Measurements from ENCODE around the gene CAMK1D.

CAMK1D gene

DNA sequence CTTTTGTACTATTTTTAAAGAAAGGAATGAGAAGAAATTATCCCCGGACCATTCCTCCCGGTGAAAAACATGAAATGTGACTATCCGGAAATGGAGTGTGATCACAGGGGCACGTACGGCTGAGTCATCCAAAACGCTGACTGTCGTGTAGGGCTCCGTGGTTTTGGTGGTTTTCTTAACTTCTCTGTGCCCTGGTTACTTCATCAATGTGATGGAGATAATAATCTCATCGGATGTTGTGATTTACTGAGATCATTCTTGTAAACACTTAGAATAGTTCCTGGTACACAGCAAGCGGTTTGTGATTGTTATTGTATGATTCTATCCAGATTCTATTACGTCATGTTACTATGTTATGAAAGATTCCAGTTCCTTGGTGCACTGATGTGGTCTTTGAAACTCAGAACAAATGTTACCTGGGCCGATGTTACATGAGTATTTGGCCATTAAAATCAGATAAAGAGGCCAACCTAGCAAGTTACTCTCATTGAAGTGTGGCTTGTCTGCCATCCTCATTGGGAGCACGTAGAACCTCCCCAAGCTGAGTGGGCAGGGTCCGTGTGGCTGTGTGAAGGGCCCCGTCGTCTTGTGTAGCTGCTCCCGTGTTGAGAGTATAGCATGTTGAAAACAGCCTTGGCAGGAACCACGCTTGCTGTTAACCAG is 99.5 kb downstream of the CAMK1D start:
- DNase-seq (ENCODE audit: low read depth, low spot score): peak; percentile 55
- no peak overlapping the region for H3K27ac ChIP-seq

DNA sequence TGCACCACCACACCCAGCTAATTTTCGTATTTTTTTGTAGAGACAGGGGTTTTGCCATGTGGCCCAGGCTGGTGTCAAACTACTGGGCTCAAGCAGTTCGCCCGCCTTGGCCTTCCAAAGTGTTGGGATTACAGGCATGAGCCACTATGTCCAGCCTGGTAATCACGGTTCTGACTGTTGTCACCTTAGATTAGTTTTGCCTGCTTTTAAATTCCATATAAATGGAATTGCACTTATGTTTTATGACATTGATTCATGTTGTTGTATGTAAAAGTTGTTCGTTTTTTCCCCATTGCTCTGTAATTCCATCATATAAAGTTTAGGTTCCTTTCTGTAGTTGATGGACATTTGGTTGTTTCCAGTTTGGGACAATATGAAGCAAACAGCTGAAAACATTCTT is 106.0 kb downstream of the CAMK1D start:
- H3K27ac ChIP-seq: no peak overlapping the region
- no peak for DNase-seq (ENCODE audit: low read depth, low spot score)

DNA sequence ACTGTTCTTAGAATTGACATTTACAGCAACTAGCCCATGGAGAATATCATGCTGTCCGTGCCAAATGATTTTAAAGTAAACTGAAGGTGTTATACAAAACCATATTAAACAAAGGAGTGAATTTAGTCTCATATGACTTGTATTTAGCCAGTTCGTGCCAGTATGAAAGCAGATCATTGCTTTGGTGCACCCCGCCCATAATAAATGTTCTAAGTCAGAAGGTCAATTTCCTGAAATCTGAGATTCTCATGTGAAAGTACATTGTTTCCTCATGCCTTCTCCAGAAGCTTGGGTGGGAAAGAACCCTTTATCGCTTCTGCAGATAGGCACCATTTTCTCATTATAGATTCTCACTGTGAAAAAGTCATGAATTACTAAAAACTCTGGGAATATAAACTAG is 106.4 kb downstream of the CAMK1D start:
- no peak for DNase-seq (ENCODE audit: low read depth, low spot score)
- no peak overlapping the region for H3K27ac ChIP-seq

DNA sequence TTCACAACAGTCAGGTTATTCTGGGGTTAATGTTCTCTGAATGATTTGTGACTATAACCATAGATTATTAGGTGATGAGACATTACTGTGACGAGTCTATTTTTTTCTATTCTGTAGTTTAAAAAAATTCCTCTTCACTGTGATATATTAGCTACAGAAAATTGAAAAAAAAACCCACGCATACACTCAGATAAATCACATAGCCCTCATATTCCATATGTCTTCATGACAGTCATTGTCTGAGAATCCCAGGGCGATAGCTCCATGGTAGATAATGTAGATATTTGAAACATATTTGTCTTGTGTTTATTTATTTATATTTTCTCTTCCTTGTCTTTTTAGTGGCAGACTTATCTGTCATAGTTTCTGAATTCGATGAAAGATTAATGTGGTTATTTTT is 110.0 kb downstream of the CAMK1D start:
- H3K27ac ChIP-seq: no peak overlapping the region
- no peak for DNase-seq (ENCODE audit: low read depth, low spot score)

DNA sequence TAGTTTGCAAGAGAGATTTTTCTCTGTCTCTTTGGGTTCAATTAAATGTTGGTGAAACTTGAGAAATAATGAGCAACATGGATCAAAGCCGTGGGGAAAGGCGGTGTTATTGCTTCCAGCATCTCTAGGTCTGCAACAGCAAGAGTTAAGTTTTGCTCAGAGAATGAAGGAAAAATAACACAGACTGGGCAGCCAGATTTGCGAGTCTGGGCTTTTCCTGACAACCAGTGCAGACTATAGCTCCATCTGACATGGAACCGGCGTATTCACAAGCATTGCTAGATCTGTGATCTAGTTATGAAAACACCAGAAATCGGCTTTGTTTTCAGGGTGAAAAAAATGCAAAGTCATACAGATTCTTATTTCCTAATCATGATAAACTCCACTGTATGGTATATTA is 110.4 kb downstream of the CAMK1D start:
- H3K27ac ChIP-seq: no peak overlapping the region
- no peak for DNase-seq (ENCODE audit: low read depth, low spot score)

GRCh38 chr10:12463459-12463838 is 114.1 kb downstream of the CAMK1D start:
- H3K27ac ChIP-seq: no peak overlapping the region
- DNase-seq (ENCODE audit: low read depth, low spot score): no peak

DNA sequence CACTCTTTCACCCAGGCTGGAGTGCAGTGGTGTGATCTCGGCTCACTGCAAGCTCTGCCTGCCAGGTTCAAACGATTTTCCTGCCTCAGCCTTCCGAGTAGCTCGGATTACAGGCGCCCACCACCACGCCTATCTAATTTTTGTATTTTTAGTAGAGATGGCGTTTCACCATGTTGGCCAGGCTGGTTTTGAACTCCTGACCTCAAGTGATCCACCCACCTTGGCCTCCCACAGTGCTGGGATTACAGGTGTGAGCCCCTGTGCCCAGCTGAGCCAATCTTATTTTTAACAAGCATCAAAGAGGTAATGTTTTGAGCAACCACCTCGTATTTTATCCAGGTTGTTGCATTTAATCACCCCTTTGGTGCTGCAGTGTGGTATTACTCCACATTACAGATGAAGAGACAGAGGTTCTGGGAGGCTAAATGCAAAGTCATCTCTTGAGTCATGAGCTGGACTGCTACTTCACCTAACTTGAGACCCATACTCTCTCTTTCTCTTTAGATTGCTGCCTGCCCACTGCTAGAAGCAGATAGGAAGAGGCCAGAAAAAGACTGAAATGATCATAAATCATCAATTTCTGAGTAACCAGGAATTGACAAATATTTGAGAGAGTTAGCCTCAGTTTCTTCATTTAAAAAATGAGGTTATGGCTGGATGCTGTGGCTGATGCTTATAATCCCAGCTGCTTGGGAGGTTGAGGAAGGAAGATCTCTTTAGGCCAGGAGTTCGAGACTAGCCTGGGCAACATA is 116.2 kb downstream of the CAMK1D start:
- H3K27ac ChIP-seq: no peak overlapping the region
- no peak for DNase-seq (ENCODE audit: low read depth, low spot score)

- DNase-seq (ENCODE audit: low read depth, low spot score): no peak
- no peak overlapping the region for H3K27ac ChIP-seq
Measured at GRCh38 chr10:12466704-12467305, 117.5 kb downstream of the CAMK1D start.

DNA sequence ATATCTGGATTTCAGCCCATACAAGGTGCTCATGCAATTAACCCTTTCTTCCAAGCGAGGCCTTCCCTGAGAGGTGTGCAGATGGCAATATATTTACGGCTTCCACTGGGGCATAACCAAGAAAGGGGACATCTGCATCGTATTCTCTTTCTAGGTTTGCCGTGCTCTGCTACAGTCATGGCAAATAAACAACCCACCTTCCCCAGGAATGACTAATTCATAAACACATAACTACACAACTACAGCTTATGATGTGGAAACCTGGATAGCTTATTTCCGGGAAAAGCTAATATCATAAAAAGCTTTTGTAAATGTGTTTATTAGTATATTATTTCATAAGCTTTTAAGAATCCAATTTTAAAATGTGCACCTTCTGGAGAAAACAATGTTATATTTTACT is 120.0 kb downstream of the CAMK1D start:
- DNase-seq (ENCODE audit: low read depth, low spot score): no peak
- no peak overlapping the region for H3K27ac ChIP-seq

DNA sequence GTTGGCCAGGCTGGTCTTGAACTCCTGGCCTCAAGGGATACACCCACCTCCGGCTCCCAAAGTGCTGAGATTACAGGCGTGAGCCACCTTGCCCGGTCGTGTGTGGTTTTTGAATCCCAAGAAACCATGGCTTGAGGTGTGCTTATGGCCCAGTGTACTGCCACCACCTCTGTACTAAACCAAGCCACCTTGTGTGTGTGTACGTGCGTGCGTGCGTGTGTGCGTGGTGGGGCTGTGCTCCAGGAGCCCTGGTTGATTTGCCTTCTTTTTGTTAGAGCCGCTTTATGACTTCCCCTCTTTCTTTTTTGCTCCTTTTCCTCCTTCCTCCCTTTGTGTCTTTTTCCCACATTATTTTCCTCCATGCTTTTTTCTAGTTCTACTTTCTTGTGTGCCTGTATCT is 121.4 kb downstream of the CAMK1D start:
- no peak for DNase-seq (ENCODE audit: low read depth, low spot score)
- H3K27ac ChIP-seq: no peak overlapping the region

DNA sequence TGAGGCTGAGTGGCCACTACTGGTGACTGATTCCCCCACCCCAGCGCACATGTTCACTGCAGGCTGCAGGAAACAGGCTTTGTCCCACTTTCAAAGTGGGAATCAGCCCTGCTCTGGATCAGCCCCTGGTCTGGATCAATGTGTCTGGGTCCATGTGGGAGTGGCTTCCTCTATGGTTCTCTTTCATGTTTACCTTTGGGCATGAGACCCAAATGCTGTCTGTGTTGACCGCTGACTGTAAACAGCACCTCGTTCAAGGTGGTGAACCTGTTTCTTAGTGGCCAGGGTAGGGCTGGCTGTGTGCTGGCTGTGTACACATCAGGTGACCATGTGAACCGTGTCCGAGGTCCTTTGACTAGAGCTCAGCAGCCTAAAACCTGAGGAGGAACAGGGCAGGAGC is 121.8 kb downstream of the CAMK1D start:
- DNase-seq (ENCODE audit: low read depth, low spot score): no peak
- no peak overlapping the region for H3K27ac ChIP-seq

- H3K27ac ChIP-seq: no peak overlapping the region
- DNase-seq (ENCODE audit: low read depth, low spot score): no peak
Measured at GRCh38 chr10:12473491-12473890, 124.1 kb downstream of the CAMK1D start.

- no peak for DNase-seq (ENCODE audit: low read depth, low spot score)
- no peak overlapping the region for H3K27ac ChIP-seq
Measured at GRCh38 chr10:12474727-12475412, 125.5 kb downstream of the CAMK1D start.

DNA sequence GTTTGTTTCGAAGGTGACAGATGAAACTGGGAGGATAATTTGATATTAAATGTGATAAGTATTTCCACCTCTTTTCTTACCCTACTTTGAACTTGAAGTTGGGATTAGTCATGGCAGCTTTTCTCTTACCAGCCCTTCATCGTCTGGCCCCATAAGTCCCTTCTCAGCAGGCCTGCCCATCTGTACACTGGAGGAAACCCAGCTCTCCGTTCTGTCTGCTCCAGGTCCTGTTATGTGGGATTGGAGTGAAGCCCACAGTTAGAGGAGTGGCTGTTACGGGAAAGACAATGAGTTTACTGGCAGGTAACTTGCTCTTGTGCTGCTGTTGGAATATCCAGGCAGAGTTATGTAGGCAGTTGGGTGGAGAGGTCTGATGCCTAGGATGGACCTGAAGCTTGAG is 127.3 kb downstream of the CAMK1D start:
- H3K27ac ChIP-seq: no peak overlapping the region
- DNase-seq (ENCODE audit: low read depth, low spot score): no peak

DNA sequence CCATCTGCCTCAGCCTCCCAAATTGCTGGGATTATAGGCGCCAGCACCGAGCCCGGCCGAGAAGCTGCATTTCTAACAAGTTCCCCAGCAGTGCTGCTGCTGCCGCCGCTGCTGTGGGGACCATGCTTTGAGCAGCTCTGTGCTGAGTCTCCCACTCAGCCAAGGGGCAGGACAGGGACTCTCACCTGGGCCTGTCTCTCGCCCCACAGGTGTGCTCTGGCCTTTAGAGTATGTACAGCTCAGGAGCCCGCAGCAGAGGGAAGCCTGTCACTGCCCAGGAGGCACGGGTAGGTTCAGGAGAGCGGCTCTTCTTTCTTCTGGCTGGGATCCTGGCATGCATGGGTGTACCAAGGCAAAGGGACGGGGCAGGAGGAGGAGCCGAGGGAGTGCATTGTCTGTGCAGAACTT is 130.1 kb downstream of the CAMK1D start:
- DNase-seq (ENCODE audit: low read depth, low spot score): no peak
- H3K27ac ChIP-seq: no peak overlapping the region

GRCh38 chr10:12479924-12480323 is 130.6 kb downstream of the CAMK1D start:
- DNase-seq (ENCODE audit: low read depth, low spot score): no peak
- H3K27ac ChIP-seq: no peak overlapping the region

- no peak for DNase-seq (ENCODE audit: low read depth, low spot score)
- H3K27ac ChIP-seq: no peak overlapping the region
Measured at GRCh38 chr10:12480440-12480839, 131.1 kb downstream of the CAMK1D start.

GRCh38 chr10:12481924-12482323 is 132.6 kb downstream of the CAMK1D start:
- H3K27ac ChIP-seq: no peak overlapping the region
- no peak for DNase-seq (ENCODE audit: low read depth, low spot score)

GRCh38 chr10:12482587-12482986 is 133.2 kb downstream of the CAMK1D start:
- H3K27ac ChIP-seq: no peak overlapping the region
- no peak for DNase-seq (ENCODE audit: low read depth, low spot score)

DNA sequence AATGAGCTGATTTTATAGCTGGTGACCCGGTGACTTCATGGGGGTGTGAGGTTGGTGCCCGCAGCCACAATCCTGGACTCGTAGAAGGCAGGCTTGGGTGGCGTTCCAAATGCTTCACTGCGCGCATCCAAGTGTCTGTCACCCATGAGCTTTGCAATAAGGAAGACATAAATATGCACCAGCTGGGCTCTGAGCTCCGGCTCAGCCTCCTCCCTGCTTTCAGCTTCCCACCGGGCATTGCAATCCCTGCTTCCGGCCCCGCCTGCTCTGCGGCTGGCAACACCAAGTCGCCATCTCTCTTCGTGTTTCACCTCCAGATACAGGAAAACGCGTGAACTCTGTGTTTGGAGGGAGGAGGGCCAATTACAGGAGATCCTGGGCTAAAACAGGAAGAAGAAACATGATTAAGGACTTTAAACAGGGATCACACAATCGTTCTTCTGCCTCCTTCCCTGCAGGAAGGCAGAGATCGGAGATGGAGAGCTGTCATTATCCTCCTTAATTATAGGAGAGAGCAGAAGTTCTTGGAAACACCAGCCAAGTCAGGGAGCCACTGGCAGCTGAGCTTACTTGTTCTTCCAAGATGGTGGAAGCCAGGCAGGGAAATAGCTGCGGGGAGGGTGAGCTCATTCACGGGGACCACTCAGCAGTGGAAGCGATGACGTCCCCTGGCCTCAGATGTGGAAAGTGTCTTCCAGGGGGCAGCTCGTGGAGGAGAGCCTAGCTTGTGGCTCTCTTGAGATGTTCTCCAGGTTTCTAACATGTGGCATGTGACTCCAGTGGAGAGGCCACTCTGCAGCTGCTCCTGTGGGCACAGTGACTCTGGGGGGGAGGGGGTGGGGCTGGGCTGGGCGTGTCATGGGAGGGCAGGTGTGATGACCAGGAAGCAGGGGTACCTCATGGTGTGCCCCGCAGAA is 134.9 kb downstream of the CAMK1D start:
- no peak for DNase-seq (ENCODE audit: low read depth, low spot score)
- no peak overlapping the region for H3K27ac ChIP-seq
